HG03280 (cell line): ENCODE data around the gene CHRNA4.

Experiments used
- ATAC-seq: cut with Tn5 transposase; IDR thresholded peaks from one replicate; pipeline ENCODE4 v1.9.1; 2021; ENCODE audit warnings: mild to moderate bottlenecking, moderate library complexity; ENCODE audit not compliant: unreplicated experiment

The CHRNA4 gene

GRCh38 chr20:63364801-63365585 is 3.8 kb upstream of the CHRNA4 start:
- no peak for ATAC-seq

GRCh38 chr20:63363981-63364561 is 2.9 kb upstream of the CHRNA4 start:
- ATAC-seq: no peak

- no peak for ATAC-seq
Observed at GRCh38 chr20:63363013-63363957, 2.1 kb upstream of the CHRNA4 start.

- no peak for ATAC-seq
Observed at GRCh38 chr20:63362436-63363009, 1.4 kb upstream of the CHRNA4 start.

- ATAC-seq: no peak
Observed at GRCh38 chr20:63361519-63362435, 628 bp upstream of the CHRNA4 start.

GRCh38 chr20:63359937-63360849 is 956 bp downstream of the CHRNA4 start:
- ATAC-seq: no peak

- ATAC-seq: no peak
Observed at GRCh38 chr20:63359164-63359934, 1.8 kb downstream of the CHRNA4 start.

- no peak for ATAC-seq
Observed at GRCh38 chr20:63357921-63358905, 2.9 kb downstream of the CHRNA4 start.

- no peak for ATAC-seq
Observed at GRCh38 chr20:63356931-63357879, 3.9 kb downstream of the CHRNA4 start.

- ATAC-seq: no peak
Observed at GRCh38 chr20:63356511-63356910, 4.6 kb downstream of the CHRNA4 start.

- ATAC-seq: no peak
Observed at GRCh38 chr20:63355781-63356295, 5.3 kb downstream of the CHRNA4 start.

GRCh38 chr20:63354636-63355350 is 6.4 kb downstream of the CHRNA4 start:
- no peak for ATAC-seq

GRCh38 chr20:63352811-63353221 is 8.3 kb downstream of the CHRNA4 start:
- ATAC-seq: no peak

- ATAC-seq: no peak
Observed at GRCh38 chr20:63351811-63352591, 9.1 kb downstream of the CHRNA4 start.
